ENCODE results near the gene SERPINB8.

The SERPINB8 gene

GRCh38 chr18:63982361-63982760 lies 12.5 kb downstream of the SERPINB8 start:
- no peaks in the 10 kb centered on the region for H3K27me3 ChIP-seq (ENCODE audit: control insufficient read depth in 1 of 2, insufficient read depth in 2 of 2, low read length in 2 of 2)
- no peak overlapping the region for H3K4me3 ChIP-seq (ENCODE audit: low read length in 2 of 2)
- peaks cover 5% of the 10 kb centered on the region for H3K4me1 ChIP-seq (ENCODE audit: control insufficient read depth, insufficient read depth, low read length)
- no peaks in the 10 kb centered on the region for H3K9me3 ChIP-seq (ENCODE audit: control insufficient read depth in 2 of 2, low read length in 2 of 2)
- no peak overlapping the region for H3K27ac ChIP-seq (ENCODE audit: low read length)
- peaks cover 4 to 9% of the 10 kb centered on the region in 2 donors for H3K36me3 ChIP-seq (ENCODE audit: control insufficient read depth in 2 of 2, insufficient read depth in 2 of 2, low read length in 2 of 2)
- no peak overlapping the region for H3K9ac ChIP-seq (ENCODE audit: low read length in 2 of 2)

- peaks cover 4 to 7% of the 10 kb centered on the region in 2 donors for H3K36me3 ChIP-seq (ENCODE audit: control insufficient read depth in 2 of 2, insufficient read depth in 2 of 2, low read length in 2 of 2)
Measured at GRCh38 chr18:63986885-63987284, 17.0 kb downstream of the SERPINB8 start.

GRCh38 chr18:63987743-63988142 lies 17.9 kb downstream of the SERPINB8 start:
- Histone ChIP-seq H3K9me3 (ENCODE audit: control insufficient read depth in 2 of 2, low read length in 2 of 2) (no peaks in the 10 kb centered on the region), H3K9ac (ENCODE audit: low read length in 2 of 2) (no peak overlapping the region), H3K4me3 (ENCODE audit: low read length in 2 of 2) (no peak overlapping the region), H3K4me1 (ENCODE audit: control insufficient read depth, insufficient read depth, low read length) (no peaks in the 10 kb centered on the region), H3K27me3 (ENCODE audit: control insufficient read depth in 1 of 2, insufficient read depth in 2 of 2, low read length in 2 of 2) (no peaks in the 10 kb centered on the region), H3K27ac (ENCODE audit: low read length) (no peak overlapping the region), H3K36me3 (ENCODE audit: control insufficient read depth in 2 of 2, insufficient read depth in 2 of 2, low read length in 2 of 2) (peaks cover 4 to 5% of the 10 kb centered on the region in 2 donors)

More at GRCh38 chr18:63986885-63987284, 17.0 kb downstream of the SERPINB8 start:
- H3K9me3 ChIP-seq (ENCODE audit: control insufficient read depth in 2 of 2, low read length in 2 of 2), result no peaks in the 10 kb centered on the region
- H3K4me1 ChIP-seq (ENCODE audit: control insufficient read depth, insufficient read depth, low read length), result no peaks in the 10 kb centered on the region
- no peak overlapping the region for H3K9ac ChIP-seq (ENCODE audit: low read length in 2 of 2)
- no peaks in the 10 kb centered on the region for H3K27me3 ChIP-seq (ENCODE audit: control insufficient read depth in 1 of 2, insufficient read depth in 2 of 2, low read length in 2 of 2)
- H3K27ac ChIP-seq (ENCODE audit: low read length), result no peak overlapping the region
- H3K4me3 ChIP-seq (ENCODE audit: low read length in 2 of 2), result no peak overlapping the region

GRCh38 chr18:63992751-63993150 lies 22.9 kb downstream of the SERPINB8 start:
- Histone ChIP-seq H3K4me3 (ENCODE audit: low read length in 2 of 2) (no peak overlapping the region), H3K27ac (ENCODE audit: low read length) (no peak overlapping the region), H3K9me3 (ENCODE audit: control insufficient read depth in 2 of 2, low read length in 2 of 2) (no peaks in the 10 kb centered on the region), H3K36me3 (ENCODE audit: control insufficient read depth in 2 of 2, insufficient read depth in 2 of 2, low read length in 2 of 2) (no peaks in the 10 kb centered on the region), H3K27me3 (ENCODE audit: control insufficient read depth in 1 of 2, insufficient read depth in 2 of 2, low read length in 2 of 2) (no peaks in the 10 kb centered on the region), H3K9ac (ENCODE audit: low read length in 2 of 2) (no peak overlapping the region), H3K4me1 (ENCODE audit: control insufficient read depth, insufficient read depth, low read length) (peaks cover 3% of the 10 kb centered on the region)

GRCh38 chr18:63994783-63995399 lies 25.0 kb downstream of the SERPINB8 start:
- no peak overlapping the region for H3K9ac ChIP-seq (ENCODE audit: low read length in 2 of 2)
- H3K27ac ChIP-seq (ENCODE audit: low read length), result no peak overlapping the region
- no peaks in the 10 kb centered on the region for H3K9me3 ChIP-seq (ENCODE audit: control insufficient read depth in 2 of 2, low read length in 2 of 2)
- peaks cover 3% of the 10 kb centered on the region for H3K4me1 ChIP-seq (ENCODE audit: control insufficient read depth, insufficient read depth, low read length)
- no peaks in the 10 kb centered on the region for H3K36me3 ChIP-seq (ENCODE audit: control insufficient read depth in 2 of 2, insufficient read depth in 2 of 2, low read length in 2 of 2)
- no peaks in the 10 kb centered on the region for H3K27me3 ChIP-seq (ENCODE audit: control insufficient read depth in 1 of 2, insufficient read depth in 2 of 2, low read length in 2 of 2)
- H3K4me3 ChIP-seq (ENCODE audit: low read length in 2 of 2), result no peak overlapping the region

GRCh38 chr18:63997041-63997440 lies 27.2 kb downstream of the SERPINB8 start:
- H3K36me3 ChIP-seq (ENCODE audit: control insufficient read depth in 2 of 2, insufficient read depth in 2 of 2, low read length in 2 of 2), result no peaks in the 10 kb centered on the region
- H3K4me1 ChIP-seq (ENCODE audit: control insufficient read depth, insufficient read depth, low read length), result peaks cover 3% of the 10 kb centered on the region
- no peak overlapping the region for H3K27ac ChIP-seq (ENCODE audit: low read length)
- no peak overlapping the region for H3K4me3 ChIP-seq (ENCODE audit: low read length in 2 of 2)
- H3K9ac ChIP-seq (ENCODE audit: low read length in 2 of 2), result no peak overlapping the region
- H3K27me3 ChIP-seq (ENCODE audit: control insufficient read depth in 1 of 2, insufficient read depth in 2 of 2, low read length in 2 of 2), result peaks cover 1 to 2% of the 10 kb centered on the region in 2 donors
- no peaks in the 10 kb centered on the region for H3K9me3 ChIP-seq (ENCODE audit: control insufficient read depth in 2 of 2, low read length in 2 of 2)

GRCh38 chr18:63997606-63998005 lies 27.7 kb downstream of the SERPINB8 start:
- peaks cover 2 to 7% of the 10 kb centered on the region in 2 donors for H3K27me3 ChIP-seq (ENCODE audit: control insufficient read depth in 1 of 2, insufficient read depth in 2 of 2, low read length in 2 of 2)
- H3K4me3 ChIP-seq (ENCODE audit: low read length in 2 of 2), result no peak overlapping the region
- no peak overlapping the region for H3K9ac ChIP-seq (ENCODE audit: low read length in 2 of 2)
- H3K27ac ChIP-seq (ENCODE audit: low read length), result no peak overlapping the region
- H3K4me1 ChIP-seq (ENCODE audit: control insufficient read depth, insufficient read depth, low read length), result peaks cover 3% of the 10 kb centered on the region
- H3K36me3 ChIP-seq (ENCODE audit: control insufficient read depth in 2 of 2, insufficient read depth in 2 of 2, low read length in 2 of 2), result no peaks in the 10 kb centered on the region
- H3K9me3 ChIP-seq (ENCODE audit: control insufficient read depth in 2 of 2, low read length in 2 of 2), result no peaks in the 10 kb centered on the region

GRCh38 chr18:63999871-64000270 lies 30.0 kb downstream of the SERPINB8 start:
- no peaks in the 10 kb centered on the region for H3K9me3 ChIP-seq (ENCODE audit: control insufficient read depth in 2 of 2, low read length in 2 of 2)
- no peak overlapping the region for H3K9ac ChIP-seq (ENCODE audit: low read length in 2 of 2)
- H3K27ac ChIP-seq (ENCODE audit: low read length), result no peak overlapping the region
- no peaks in the 10 kb centered on the region for H3K36me3 ChIP-seq (ENCODE audit: control insufficient read depth in 2 of 2, insufficient read depth in 2 of 2, low read length in 2 of 2)
- no peak overlapping the region for H3K4me3 ChIP-seq (ENCODE audit: low read length in 2 of 2)
- peaks cover 6 to 11% of the 10 kb centered on the region in 2 donors for H3K27me3 ChIP-seq (ENCODE audit: control insufficient read depth in 1 of 2, insufficient read depth in 2 of 2, low read length in 2 of 2)
- no peaks in the 10 kb centered on the region for H3K4me1 ChIP-seq (ENCODE audit: control insufficient read depth, insufficient read depth, low read length)

GRCh38 chr18:64002581-64002980 lies 32.7 kb downstream of the SERPINB8 start:
- Histone ChIP-seq H3K4me3 (ENCODE audit: low read length in 2 of 2) (no peak overlapping the region), H3K9me3 (ENCODE audit: control insufficient read depth in 2 of 2, low read length in 2 of 2) (no peaks in the 10 kb centered on the region), H3K27ac (ENCODE audit: low read length) (no peak overlapping the region), H3K36me3 (ENCODE audit: control insufficient read depth in 2 of 2, insufficient read depth in 2 of 2, low read length in 2 of 2) (no peaks in the 10 kb centered on the region), H3K9ac (ENCODE audit: low read length in 2 of 2) (no peak overlapping the region), H3K4me1 (ENCODE audit: control insufficient read depth, insufficient read depth, low read length) (no peaks in the 10 kb centered on the region), H3K27me3 (ENCODE audit: control insufficient read depth in 1 of 2, insufficient read depth in 2 of 2, low read length in 2 of 2) (peaks cover 6 to 11% of the 10 kb centered on the region in 2 donors)

GRCh38 chr18:64009305-64009704 lies 39.4 kb downstream of the SERPINB8 start:
- Histone ChIP-seq H3K27me3 (ENCODE audit: control insufficient read depth in 1 of 2, insufficient read depth in 2 of 2, low read length in 2 of 2) (no peaks in the 10 kb centered on the region), H3K4me3 (ENCODE audit: low read length in 2 of 2) (no peak overlapping the region), H3K9ac (ENCODE audit: low read length in 2 of 2) (no peak overlapping the region), H3K4me1 (ENCODE audit: control insufficient read depth, insufficient read depth, low read length) (no peaks in the 10 kb centered on the region), H3K9me3 (ENCODE audit: control insufficient read depth in 2 of 2, low read length in 2 of 2) (no peaks in the 10 kb centered on the region), H3K27ac (ENCODE audit: low read length) (no peak overlapping the region), H3K36me3 (ENCODE audit: control insufficient read depth in 2 of 2, insufficient read depth in 2 of 2, low read length in 2 of 2) (no peaks in the 10 kb centered on the region)

- Histone ChIP-seq H3K4me1 (ENCODE audit: control insufficient read depth, insufficient read depth, low read length) (no peaks in the 10 kb centered on the region), H3K9ac (ENCODE audit: low read length in 2 of 2) (no peak overlapping the region), H3K27me3 (ENCODE audit: control insufficient read depth in 1 of 2, insufficient read depth in 2 of 2, low read length in 2 of 2) (no peaks in the 10 kb centered on the region), H3K27ac (ENCODE audit: low read length) (no peak overlapping the region), H3K9me3 (ENCODE audit: control insufficient read depth in 2 of 2, low read length in 2 of 2) (no peaks in the 10 kb centered on the region), H3K36me3 (ENCODE audit: control insufficient read depth in 2 of 2, insufficient read depth in 2 of 2, low read length in 2 of 2) (no peaks in the 10 kb centered on the region), H3K4me3 (ENCODE audit: low read length in 2 of 2) (no peak overlapping the region)
Measured at GRCh38 chr18:64011513-64011912, 41.6 kb downstream of the SERPINB8 start.

All from stomach smooth muscle (tissue), 2 donors.